HG03280 (cell line): ENCODE data around the gene ADAMTSL1.

Experiments
- ATAC-seq: cut with Tn5 transposase; IDR thresholded peaks from one replicate; pipeline ENCODE4 v1.9.1; 2021; ENCODE audit warnings: mild to moderate bottlenecking, moderate library complexity; ENCODE audit not compliant: unreplicated experiment

Gene ADAMTSL1

DNA sequence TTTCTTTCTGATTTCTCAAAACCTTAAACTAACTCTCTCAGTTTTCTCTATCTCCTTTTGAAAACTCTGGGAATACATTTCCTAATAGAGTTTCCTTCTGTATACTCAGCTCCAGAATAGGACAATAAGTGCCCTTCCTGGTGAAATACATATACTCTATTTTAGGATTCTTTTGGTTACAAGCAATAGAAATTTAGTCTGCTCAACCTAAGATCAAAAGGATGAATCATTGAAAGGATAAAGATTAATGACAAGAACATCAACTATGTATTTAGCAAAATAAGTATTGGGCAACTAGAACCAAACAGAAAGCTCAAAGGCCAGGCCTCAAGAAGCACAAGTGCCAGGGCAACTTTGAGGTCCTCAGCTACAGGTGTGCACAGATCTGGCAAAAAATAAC lies 127.1 kb downstream of the ADAMTSL1 start:
- no peak for ATAC-seq

DNA sequence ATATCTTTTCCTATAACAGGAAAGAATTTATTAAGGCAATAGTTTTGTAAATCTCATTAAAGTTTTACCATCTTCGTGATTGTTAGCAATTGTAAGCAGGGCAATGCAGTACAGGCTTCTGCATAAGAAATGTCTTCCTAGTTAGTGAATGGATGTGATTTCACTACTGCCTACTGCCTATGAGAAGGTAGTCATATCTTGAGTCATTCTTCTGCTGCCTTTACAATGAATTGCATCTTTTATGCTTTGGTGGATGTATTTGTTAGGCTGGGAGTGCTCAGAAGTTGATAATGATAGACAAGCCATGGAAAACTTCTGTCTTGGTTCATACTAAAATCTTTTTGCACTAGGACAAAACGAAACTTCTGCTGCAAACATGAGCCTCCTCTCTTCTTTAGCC lies 128.0 kb downstream of the ADAMTSL1 start:
- no peak for ATAC-seq

DNA sequence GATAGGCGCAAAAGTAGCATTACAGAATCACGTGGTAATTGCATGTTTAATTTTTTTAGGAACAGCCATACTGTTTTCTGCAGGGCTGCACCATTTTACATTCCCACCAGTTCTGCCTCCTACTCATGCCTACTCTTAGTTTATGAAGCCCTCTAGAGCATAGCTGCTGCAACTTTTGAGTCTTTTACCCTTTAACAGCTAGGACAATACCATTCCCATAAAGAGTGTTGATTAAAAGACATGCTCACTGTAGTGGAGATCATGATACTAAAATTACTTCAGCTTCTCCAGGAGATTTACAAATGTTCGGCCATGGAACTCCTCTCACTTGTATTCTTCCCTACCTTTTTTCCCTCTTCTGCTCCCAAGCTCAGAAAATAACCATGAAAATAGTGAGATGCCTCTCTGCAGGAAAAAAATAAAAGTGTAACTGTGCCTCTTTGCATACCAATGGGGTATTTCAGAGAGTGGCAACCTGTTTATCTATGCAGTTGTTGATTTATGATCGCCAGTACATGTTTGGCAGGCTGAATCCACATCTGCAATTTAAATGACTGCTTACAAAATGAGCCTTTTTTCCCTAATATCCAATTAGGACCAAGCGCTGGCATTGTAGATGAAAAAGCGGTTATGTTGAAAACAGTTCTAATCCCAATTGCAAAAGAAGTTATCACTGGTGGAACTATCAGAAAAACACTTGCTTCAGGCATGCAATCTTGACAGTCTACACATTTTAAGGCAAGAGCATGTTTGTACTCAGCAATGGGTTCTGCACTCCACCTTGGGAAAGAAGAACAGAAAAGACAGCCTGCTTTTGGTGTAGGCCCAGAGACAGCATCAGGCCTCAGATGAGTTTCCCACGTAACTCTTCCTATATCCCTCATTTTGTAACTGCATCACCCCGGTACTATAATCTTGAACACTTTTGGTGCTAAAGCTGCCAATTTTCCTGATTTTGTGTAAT lies 131.1 kb downstream of the ADAMTSL1 start:
- ATAC-seq: no peak

DNA sequence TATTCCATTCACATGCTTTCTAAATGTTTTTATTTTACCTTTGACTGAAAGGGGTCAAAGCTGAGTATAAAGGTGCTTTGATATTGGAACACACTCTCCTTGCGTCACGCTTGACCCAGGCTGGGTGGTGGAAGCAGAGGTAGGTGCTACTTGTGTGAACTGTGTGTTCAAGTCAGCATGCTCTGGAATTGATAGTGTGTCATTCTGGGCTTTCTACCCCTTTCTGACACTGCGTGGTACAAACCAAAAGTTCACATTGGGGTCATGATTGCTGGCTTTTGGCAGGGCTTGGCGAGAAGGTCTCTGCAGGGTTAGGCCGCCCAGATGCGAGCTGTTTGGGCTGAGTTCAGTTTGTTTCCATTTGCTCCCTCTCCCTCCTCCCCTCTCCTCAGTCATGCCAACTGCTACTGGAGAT lies 131.8 kb downstream of the ADAMTSL1 start:
- ATAC-seq: no peak

DNA sequence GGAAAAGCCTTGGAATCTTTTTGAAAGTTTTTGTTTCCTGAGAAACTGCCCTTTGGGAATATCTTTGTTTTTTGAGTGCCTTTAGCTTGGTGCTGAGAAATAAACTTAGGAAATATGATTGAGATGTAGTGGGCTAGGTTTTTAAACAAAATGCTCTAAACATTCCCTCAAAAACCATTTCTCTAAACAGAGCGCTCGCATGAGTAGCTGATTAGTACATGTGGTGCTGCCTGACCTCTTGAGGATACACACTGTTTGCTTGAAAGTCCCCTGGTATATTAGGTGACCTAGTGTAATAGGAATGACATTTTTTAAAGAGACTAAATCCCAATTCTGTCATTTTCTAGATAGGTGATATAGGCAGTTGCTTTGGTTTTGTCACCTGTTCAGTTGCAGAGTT lies 132.3 kb downstream of the ADAMTSL1 start:
- no peak for ATAC-seq

DNA sequence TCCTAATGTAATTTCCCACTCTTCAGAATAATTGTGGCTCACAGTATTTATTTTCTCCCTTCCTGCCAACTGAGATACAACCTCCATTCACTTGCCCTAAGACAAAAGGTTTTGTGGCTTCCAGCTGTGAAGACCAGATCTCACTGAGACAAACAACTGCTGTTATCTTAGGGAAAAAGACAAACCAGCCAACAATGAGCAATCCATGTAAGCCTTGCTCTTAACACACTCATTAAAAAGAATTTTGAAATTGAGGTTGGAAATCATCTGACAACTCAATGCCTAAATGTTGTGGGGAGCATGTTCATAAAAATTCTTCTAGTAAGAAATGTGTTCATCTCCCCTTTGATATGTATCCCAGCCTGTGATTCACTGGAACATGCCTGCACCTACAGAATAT lies 132.9 kb downstream of the ADAMTSL1 start:
- no peak for ATAC-seq

DNA sequence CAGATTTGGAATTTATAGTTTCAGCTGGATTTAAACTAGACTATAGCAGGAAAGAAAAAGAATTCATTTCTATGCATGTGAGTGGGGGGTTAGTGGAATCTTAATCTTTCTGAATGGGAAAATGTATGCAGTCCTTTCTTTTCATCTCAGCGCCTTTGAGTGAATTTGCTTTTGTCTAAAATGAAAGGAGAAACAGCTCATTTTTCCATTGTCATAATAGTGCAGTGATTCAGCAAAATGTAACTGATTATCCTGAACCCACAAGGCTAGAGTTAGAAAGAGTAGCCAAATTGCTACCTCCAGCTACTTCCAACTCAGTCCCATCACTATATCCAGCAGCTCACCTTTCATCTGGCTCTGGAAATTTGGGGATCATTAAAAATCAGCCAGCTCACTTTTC lies 134.4 kb downstream of the ADAMTSL1 start:
- no peak for ATAC-seq

DNA sequence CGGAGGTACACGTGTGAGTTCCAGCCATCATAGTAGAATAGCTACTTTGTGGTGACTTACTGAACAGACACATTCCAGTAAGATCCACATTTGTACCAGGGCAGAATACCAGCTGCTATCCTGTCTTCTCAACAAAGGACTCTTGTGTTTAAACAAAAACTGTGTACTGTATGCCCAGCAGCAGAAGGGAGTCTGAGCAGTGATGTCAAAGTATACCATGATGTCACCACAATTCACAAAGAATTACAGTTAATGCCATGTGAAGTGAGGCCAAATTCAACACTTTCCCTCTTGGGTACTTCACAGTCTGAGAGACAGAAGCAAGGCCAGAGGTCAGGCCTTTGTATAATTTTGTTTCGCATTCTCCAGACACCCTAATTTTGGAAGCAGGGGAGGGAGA lies 137.0 kb downstream of the ADAMTSL1 start:
- no peak for ATAC-seq

DNA sequence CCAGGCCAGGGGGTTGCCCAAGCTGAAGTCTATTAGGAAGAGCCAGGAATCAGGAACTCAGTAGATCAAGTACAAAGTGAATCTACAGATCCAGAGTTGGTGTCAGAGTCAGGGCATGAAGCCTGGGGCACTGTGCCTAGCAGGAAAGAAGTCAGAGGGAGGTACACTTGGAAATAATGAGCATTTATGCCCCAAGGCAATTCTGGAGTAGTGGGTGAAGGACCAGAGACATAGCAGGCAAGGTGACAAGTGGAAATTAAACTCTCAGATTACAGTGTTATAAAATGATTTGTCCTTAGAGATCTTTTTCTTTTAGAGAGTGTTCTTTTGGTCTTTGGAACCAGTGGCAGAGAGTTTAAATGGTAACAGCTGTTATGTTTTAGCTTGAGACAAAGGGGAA lies 138.0 kb downstream of the ADAMTSL1 start:
- ATAC-seq: no peak

DNA sequence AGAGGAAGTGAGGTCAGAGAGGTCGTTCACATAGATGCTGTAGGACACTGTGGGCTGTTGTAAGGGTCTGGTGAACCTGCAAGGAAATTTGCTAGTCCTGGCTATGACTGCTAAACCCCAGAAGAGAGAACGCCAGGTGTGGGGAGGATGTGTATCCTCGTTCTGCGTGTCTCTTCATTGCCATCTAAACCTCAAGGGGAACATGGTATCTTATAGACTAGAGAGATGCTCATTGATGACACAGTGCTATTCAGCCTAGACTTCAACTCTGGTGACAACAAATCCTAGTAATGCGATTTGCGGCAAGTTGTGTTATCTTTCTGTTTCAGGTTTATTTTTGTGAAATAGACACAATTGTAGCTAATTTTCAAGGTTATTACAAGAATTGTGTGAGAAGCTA lies 140.2 kb downstream of the ADAMTSL1 start:
- ATAC-seq: no peak

DNA sequence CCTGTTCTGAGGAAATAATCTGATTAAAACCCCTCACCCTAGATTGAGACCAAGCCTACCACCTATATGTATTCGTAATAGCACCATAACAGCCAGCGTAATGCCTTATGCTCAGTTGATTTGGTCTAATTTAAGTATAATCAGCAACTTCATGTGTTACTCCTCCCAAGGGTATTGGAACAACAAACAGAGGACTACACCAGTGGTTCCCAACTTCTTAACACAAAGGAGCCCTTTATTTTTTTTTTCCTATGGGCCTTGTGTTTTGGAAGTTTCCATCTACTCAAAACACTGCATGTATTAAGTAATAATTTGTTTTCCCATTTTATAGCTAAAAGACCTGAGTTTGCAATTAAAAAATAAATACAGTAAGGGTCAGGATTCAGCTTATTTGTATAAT lies 140.7 kb downstream of the ADAMTSL1 start:
- ATAC-seq: no peak

DNA sequence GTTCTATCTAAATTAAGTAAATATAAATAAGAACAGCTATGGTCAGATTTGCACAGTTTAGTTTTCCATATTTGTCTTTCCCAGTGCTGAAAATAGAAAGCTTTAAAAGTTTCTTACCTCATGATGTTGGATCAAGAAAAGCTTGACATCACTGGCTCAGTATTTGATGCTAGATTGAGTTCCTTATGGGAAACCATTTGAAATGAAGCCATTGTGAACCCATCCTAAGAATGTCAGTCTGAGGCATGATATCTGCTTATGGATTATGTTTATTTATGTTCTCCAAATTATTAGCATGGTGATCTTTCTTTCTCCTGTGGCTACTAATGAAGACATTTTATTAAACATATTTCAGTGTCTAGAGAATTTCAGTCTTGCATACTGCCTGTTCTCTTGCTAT lies 143.0 kb downstream of the ADAMTSL1 start:
- ATAC-seq: no peak

DNA sequence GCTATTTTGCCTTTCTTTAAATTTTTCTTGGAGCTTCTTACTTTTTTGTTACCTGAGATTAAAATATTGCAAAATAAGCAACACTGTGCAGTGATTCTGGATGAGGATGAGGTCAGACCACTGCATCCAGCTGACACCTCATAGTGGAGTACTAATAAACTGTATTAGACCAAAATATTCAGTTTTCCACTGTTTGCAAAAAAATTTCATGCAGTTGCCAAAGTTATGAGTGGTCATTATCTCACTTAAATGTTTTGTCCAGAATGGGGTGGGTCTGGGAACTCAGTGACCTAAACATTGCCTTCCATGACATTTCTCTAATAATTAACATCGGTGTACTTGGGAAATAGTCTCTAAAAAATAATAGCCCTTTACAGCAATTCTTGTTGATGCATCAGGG lies 143.8 kb downstream of the ADAMTSL1 start:
- no peak for ATAC-seq

DNA sequence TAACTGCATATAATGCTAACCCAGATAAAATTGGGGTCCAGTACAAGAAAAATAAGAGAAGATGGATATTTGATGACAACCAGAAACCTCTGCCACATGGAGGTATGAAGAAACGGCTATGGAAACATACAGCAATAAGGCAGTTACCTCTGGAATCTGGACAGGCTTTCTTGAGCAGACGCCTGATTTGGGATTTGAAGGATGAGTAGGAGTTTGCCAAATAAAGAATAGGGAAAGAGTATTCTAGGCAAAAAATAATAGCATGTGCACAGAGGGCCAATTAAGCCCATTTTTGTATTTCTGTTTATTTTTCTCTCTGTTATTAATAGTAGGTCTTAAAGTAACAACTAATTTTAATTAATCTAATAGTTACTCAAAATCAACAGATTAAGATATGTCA lies 144.9 kb downstream of the ADAMTSL1 start:
- ATAC-seq: no peak

DNA sequence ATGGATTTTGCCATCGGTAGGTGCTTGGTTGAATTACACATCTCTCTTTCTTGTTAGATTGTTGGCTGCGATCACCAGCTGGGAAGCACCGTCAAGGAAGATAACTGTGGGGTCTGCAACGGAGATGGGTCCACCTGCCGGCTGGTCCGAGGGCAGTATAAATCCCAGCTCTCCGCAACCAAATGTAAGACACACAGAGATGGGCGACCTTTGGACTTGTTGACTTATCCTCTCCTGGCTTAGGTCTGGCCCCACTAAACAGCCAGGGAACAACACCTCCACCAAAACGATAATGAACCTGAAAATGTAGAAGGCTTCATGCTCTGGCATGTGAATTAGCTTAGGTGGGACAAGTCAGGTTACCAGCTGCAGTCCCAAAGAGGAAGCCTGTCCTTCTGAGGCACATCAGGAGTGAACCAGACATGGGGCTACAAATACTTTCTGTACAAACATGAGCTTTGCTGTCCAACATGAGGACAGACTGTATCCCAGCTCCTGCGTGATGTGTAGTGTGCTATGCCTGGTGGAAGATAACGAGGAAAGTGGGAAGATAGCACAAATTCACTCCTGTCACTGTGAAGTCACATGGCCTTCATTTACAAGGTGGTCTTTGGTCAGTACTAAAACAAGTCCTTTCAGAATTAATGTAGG lies 148.4 kb downstream of the ADAMTSL1 start:
- no peak for ATAC-seq

DNA sequence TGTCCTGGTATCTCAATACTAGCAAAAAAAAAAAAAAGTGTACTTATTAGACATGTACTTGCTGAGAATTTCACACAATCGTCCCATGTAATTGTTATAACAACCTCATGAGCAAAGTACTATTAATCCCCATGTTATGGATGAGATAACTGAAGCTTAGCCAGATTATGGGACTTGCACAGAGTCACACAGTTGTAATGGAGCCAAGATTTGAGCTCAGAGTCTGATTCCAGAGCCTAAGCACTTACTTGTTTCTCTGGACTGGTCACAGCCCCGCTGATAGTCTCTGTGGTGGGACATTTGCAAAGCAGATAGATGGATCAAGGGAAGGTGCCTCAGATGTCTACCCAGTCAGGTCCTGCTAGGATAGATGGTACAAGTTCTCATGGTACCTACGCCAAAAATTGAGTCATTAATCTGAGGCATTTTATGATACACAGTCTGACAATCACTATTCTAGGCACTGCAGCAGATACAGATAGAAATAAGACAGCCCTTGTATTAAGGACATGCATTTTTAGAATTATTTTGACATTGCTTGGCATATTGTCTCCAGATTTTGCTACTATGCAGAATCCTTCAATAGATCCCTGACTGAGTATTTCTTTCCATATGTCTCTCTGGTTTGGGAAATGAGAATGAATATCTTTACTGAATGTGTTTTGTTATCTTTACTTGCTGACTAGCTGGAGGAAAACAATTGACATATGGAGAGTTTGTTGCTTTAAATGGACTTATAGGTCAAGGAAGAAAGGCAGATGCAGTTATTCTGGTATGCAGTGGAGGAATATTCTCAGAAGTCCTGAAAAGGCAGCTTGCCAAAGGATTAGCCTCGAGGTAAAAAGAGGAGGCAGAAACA lies 149.5 kb downstream of the ADAMTSL1 start:
- ATAC-seq: no peak

DNA sequence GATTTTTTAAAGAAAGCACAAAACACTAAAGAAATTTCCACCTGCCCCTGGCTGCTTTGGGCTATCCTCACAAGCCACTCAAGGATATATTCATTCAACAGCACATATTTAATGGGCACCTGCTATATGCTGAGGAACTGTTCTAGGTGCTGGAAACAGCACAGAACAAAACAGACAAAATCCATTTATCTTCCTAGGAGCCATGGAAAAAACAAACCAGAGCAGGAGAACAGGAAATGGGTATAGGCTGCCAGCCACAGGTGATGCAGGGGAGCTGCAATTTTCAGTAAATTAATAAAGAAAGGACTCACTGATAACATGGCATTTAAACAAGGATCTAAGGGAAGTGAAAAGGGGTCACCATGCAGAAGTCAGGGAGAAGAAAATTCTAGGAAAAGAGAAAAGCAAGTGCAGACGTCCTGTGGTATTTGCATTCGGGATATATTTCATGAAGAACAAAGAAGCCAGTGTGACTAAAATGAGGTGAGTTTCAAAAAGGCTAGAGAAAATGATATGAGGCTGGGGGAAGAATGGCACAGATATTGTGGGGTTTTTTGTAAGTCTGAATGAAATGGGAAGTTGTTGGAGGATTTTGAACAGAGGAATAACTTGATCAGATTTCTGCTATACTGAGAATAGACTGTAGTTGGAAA lies 152.2 kb downstream of the ADAMTSL1 start:
- no peak for ATAC-seq

DNA sequence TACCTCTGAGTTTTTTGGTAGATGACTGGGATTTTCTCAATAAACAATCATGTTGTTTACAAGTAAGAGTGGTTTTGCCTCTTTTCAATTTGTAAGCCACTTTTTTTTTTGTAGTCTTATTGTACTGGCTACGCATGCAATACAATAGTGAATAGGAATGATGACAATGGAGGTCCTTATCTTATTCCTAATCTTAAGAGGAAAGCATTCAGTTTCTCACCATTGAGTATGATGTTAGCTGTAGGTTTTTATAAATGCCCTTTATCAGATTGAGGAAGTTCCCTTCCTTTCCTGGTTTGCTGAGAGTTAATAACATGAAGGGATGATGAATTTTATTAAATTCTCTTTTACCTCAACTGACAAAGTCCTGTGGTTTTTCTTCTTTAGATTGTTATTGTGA lies 155.2 kb downstream of the ADAMTSL1 start:
- ATAC-seq: no peak

DNA sequence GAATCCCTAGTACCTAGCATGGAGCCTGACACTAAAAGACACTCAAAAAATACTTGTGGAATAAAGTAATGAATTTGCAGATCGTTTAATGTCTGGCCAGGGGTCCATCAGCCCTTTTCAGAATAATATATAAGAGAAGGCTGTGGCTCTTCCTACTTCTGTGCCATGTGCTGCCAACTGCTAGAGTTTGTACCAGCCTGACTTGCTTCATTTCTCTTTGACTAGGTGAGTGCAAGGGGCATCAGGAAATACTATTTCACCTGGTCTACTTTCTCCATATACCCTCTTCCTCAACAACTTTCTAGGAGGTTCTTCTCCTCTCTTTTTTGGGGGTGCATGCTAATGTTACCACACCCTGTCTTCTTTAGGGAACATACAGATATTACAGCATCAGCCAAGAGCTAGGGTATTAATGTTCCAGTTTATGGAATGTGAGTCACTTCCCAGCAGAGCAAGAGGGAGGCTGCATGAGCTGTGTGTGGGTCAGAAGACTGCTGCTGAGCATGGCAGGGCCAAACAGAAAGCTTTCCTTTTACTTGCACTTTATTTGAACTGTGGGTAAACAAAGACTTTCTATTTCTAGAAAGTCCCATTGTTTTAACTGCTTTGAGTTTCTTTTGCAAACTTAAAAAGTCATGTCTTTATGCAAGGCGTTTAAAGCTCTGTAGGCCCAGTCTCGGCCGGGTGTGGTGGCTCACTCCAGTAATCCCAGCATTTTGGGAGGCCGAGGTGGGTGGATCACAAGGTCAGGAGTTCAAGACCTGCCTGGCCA lies 158.9 kb downstream of the ADAMTSL1 start:
- no peak for ATAC-seq

DNA sequence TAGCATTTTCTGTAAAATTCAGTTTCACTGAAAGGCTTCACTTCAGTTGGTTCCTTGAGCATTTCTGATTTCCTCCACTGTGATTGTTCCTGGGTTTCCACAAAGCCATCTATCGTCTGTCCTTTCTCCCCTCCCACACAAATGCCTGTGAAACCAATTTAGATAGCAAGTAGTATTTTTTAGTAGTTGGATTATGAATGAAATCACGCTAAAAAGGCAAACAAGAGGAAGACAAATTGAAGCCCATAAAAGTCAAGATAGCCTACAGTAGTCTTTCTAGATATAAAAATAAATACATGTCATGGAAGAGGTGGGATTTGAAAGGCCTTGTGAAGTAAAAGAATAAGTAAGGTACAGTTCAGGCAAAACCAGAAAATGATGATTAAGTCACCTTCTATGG lies 162.8 kb downstream of the ADAMTSL1 start:
- no peak for ATAC-seq
